ENCODE results near the gene DLG1.

- TF ChIP-seq CTCF (IDR thresholded peaks at IDR 0.05): no peak
- TF ChIP-seq POLR2A (IDR thresholded peaks at IDR 0.05): no peak
Observed at GRCh38 chr3:197216169-197216860, 82.1 kb downstream of the DLG1 start.

Measured in adrenal gland (tissue), 5 donors.